Subcutaneous abdominal adipose tissue (tissue), 5 donors: ENCODE results near the gene DSG4.

Experiments
- H3K27ac ChIP-seq: one replicate; pipeline ENCODE4 v1.7.0; 2013; ENCODE audit warnings: low read depth, mild to moderate bottlenecking, inconsistent platforms, low read length, moderate library complexity
- H3K27me3 ChIP-seq, 5 donors: one replicate each; pipeline ENCODE4 v1.7.0; 2013; ENCODE audit warnings: low read length in 5 of 5, inconsistent platforms in 1 of 5; ENCODE audit not compliant: control insufficient read depth in 5 of 5, insufficient read depth in 4 of 5
- H3K36me3 ChIP-seq, 5 donors: one replicate each; pipeline ENCODE4 v1.7.0; 2013; ENCODE audit warnings: low read length in 5 of 5; ENCODE audit not compliant: control insufficient read depth in 5 of 5, insufficient read depth in 5 of 5
- H3K4me1 ChIP-seq, 5 donors: one replicate each; pipeline ENCODE4 v1.7.0; 2013; ENCODE audit warnings: low read length in 5 of 5, mild to moderate bottlenecking in 3 of 5, moderate library complexity in 1 of 5; ENCODE audit not compliant: control insufficient read depth in 5 of 5, insufficient read depth in 5 of 5
- H3K4me3 ChIP-seq, 5 donors: one replicate each; pipeline ENCODE4 v1.7.0; 2013; ENCODE audit warnings: low read length in 5 of 5, low read depth in 1 of 5
- H3K9ac ChIP-seq, 5 donors: one replicate each; pipeline ENCODE4 v1.7.0; 2013; ENCODE audit warnings: low read length in 5 of 5, mild to moderate bottlenecking in 4 of 5, moderate library complexity in 3 of 5
- H3K9me3 ChIP-seq, 5 donors: one replicate each; pipeline ENCODE4 v1.7.0; 2013; ENCODE audit warnings: low read length in 5 of 5; ENCODE audit not compliant: control insufficient read depth in 5 of 5
- donor health status: healthy.
- donor health status: healthy.
- donor health status: healthy.
- donor health status: healthy.
- donor health status: healthy.

Gene DSG4

GRCh38 chr18:31440787-31441186, 64.2 kb downstream of the DSG4 start:
- Histone ChIP-seq H3K9me3 (no peaks in the 10 kb centered on the region), H3K36me3 (no peaks in the 10 kb centered on the region), H3K4me3 (no peak overlapping the region), H3K27me3 (no peaks in the 10 kb centered on the region), H3K27ac (no peak overlapping the region), H3K4me1 (no peaks in the 10 kb centered on the region), H3K9ac (no peak overlapping the region)

- H3K4me1 ChIP-seq: no peaks in the 10 kb centered on the region
- no peak overlapping the region for H3K9ac ChIP-seq
- H3K4me3 ChIP-seq: no peak overlapping the region
- no peaks in the 10 kb centered on the region for H3K9me3 ChIP-seq
- no peaks in the 10 kb centered on the region for H3K27me3 ChIP-seq
- no peak overlapping the region for H3K27ac ChIP-seq
- no peaks in the 10 kb centered on the region for H3K36me3 ChIP-seq
Measured at GRCh38 chr18:31441493-31441892, 64.9 kb downstream of the DSG4 start.

DNA sequence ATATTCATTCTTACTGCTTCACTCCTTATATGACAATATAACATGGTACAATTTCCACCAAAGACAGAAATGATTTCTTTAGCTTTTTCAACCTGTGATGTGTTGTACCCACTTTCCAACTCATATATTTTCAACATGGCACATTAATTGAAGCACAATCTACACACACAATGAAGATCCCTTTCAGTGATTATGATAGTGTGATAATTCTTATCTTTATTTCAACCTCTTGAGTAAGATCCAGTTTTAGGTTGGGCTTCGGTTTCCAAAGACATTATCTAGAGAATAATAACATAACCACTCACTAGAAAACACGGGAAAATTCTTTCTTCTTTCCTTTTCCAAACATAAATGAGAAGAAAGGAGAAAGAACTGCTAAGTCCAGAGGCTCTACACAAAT, 67.6 kb downstream of the DSG4 start:
- no peaks in the 10 kb centered on the region for H3K9me3 ChIP-seq
- H3K4me3 ChIP-seq: no peak overlapping the region
- H3K27me3 ChIP-seq: no peaks in the 10 kb centered on the region
- H3K27ac ChIP-seq: no peak overlapping the region
- H3K9ac ChIP-seq: no peak overlapping the region
- H3K4me1 ChIP-seq: no peaks in the 10 kb centered on the region
- H3K36me3 ChIP-seq: no peaks in the 10 kb centered on the region

DNA sequence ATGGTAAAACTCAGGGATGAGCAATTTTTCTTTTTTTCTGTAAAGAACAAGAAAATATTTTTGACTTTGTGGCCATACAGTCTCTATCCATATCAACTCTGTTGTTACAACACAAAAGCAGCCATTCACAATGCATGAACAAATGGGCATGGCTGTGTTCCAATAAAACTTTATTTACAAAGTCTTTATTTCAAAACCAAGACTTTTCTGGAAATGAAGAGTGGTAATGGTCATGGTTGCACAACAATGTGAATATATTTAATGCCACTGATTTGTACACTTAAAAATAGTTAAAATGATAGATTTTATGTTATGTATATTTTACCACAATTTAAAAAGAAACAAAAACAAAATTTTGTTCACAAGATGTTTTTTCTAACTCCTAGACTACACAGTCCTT, 69.3 kb downstream of the DSG4 start:
- Histone ChIP-seq H3K4me1 (no peaks in the 10 kb centered on the region), H3K27me3 (no peaks in the 10 kb centered on the region), H3K4me3 (no peak overlapping the region), H3K9ac (no peak overlapping the region), H3K9me3 (no peaks in the 10 kb centered on the region), H3K27ac (no peak overlapping the region), H3K36me3 (no peaks in the 10 kb centered on the region)

DNA sequence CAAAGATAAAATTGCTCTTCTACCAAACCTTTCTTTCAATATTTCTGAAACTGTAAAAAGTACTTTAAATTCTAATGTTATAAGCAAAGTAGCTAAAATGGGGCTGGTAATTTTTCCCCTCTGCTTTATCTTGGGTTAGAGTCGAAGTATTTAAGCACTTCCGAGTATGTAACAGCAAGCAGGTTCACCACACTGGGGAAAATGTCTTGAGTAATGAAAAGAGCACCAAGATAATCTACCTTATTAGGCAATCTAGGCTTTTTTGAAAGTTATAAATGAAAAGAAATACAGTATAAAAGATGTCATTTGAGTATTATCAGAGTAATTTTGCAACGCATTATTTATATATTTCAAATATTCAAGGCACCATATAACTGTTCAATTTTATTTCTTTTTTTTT, 70.3 kb downstream of the DSG4 start:
- Histone ChIP-seq H3K27ac (no peak overlapping the region), H3K36me3 (no peaks in the 10 kb centered on the region), H3K27me3 (no peaks in the 10 kb centered on the region), H3K4me3 (no peak overlapping the region), H3K4me1 (no peaks in the 10 kb centered on the region), H3K9ac (no peak overlapping the region), H3K9me3 (no peaks in the 10 kb centered on the region)

- H3K4me3 ChIP-seq: no peak within 1 kb of the TSS
- H3K4me1 ChIP-seq: no peaks in the 10 kb centered on the region
- no peak within 1 kb of the TSS for H3K9ac ChIP-seq
- H3K27ac ChIP-seq: no peak within 1 kb of the TSS
- no peaks in the 10 kb centered on the region for H3K27me3 ChIP-seq
- no peaks in the 10 kb centered on the region for H3K9me3 ChIP-seq
- no peaks in the 10 kb centered on the region for H3K36me3 ChIP-seq
Measured at GRCh38 chr18:31447530-31448191, 71.1 kb downstream of the DSG4 start, which contains the start of gene DSG3. Gene DSG3 (plus strand): TSS chr18:31447741. CDS start chr18:31447878, 137 bp downstream.

- Histone ChIP-seq H3K36me3 (no peaks in the 10 kb centered on the region), H3K9me3 (no peaks in the 10 kb centered on the region), H3K27me3 (no peaks in the 10 kb centered on the region), H3K9ac (no peak overlapping the region), H3K4me3 (no peak overlapping the region), H3K4me1 (no peaks in the 10 kb centered on the region), H3K27ac (no peak overlapping the region)
Measured at GRCh38 chr18:31450409-31450808, 73.8 kb downstream of the DSG4 start.

DNA sequence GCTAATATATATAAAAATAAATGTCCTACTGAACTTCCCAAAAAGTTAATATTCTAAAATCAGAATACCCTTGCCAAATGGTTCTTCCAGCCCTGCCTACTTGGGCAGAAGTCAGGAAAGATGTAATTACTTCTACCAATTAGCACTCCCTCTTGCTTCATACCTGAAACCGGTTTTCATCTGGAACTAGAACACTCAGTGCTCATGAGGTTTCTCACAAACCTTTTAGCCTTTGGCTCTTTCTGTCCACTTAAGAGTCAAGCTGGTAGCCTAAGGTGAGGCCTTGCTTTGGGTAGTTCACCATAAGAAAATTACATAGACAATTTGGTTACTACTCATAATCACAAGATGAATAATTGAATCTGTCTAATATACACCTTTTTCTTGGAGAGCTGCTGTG, 75.0 kb downstream of the DSG4 start:
- H3K9me3 ChIP-seq: no peaks in the 10 kb centered on the region
- no peak overlapping the region for H3K9ac ChIP-seq
- no peak overlapping the region for H3K27ac ChIP-seq
- H3K4me1 ChIP-seq: no peaks in the 10 kb centered on the region
- no peak overlapping the region for H3K4me3 ChIP-seq
- no peaks in the 10 kb centered on the region for H3K36me3 ChIP-seq
- H3K27me3 ChIP-seq: no peaks in the 10 kb centered on the region

GRCh38 chr18:31454066-31454708, 77.6 kb downstream of the DSG4 start:
- Histone ChIP-seq H3K27me3 (no peaks in the 10 kb centered on the region), H3K4me1 (no peaks in the 10 kb centered on the region), H3K9ac (no peak overlapping the region), H3K36me3 (no peaks in the 10 kb centered on the region), H3K9me3 (no peaks in the 10 kb centered on the region), H3K27ac (no peak overlapping the region), H3K4me3 (no peak overlapping the region)
